Stimulated activated CD4-positive, alpha-beta T cell treated with anti-CD3 and anti-CD28 coated beads, Interleukin-12 subunit alpha, Interleukin-12 subunit beta, amount 100 ng/mL, for 4 hours (primary cell): ENCODE measurements around the gene ABCC1.
"Not testable (repeated sequence)": the region's sequence is repeated elsewhere in the genome, so short reads cannot be mapped to it uniquely, and the experiment has no call there.

Source experiments
- DNase-seq: peaks from one replicate; pipeline ENCODE4 v3.0.0-alpha.2; 2020

Gene ABCC1

DNA sequence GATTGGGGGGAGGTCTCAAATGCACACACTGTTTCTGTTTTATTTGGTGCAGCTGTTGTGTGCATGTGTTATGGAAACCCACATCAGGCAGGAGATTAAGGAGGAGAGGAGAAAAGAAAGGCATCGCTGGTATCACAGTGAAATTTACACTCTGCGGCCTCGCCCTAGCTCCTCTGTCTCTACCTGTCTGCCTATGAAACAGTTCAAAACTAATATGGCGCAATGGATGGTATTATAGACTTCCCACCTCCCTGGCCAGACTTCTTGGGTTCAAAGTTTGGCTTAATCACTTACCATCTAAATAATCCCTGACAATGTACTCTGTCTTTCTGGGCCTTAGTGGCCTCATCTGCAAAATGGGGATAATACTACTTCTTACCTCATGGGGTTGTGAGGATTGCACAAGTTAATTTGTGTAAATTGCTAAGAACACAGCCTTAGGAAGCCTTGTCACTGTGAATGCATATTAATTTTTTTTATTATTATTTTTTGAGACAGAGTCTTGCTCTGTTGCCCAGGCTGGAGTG is 1.4 kb upstream of the ABCC1 start:
- DNase-seq: no peak

GRCh38 chr16:15948532-15949209 is 745 bp upstream of the ABCC1 start:
- DNase-seq: no peak

DNA sequence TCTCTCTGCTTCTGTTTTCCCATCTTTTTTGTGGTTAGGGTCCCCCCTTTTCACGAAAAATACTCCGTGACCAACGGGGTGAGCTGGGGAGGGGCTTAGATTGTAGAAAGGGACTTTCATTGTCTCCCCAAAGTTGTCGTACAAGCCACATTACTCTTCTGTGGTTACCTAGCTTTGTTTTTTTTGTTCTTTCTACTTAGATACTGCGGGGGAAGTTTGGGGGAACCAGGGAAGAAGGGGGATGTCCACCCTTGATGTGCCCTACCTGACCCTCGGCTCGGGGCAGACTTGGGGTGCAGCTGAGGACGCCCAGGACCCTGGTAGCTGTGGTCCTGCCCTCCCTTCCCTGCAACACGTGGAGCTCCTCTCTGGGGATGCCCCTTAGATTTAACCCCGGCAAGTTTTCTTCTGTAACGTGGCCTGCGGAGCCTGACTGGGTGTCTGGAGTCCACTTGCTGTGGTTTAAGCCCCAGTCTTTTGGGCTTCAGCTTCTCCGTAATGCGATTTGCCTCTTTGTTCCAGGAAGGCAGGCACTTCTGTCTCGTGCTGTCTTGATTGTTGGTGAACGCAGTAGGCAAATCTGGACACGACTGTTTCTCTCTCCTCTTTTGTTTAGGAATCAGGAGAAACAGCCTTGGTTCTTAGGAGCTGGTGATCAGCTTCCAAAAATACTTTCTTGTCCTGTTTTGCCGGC is 892 bp downstream of the ABCC1 start:
- DNase-seq: peak; percentile 33

DNA sequence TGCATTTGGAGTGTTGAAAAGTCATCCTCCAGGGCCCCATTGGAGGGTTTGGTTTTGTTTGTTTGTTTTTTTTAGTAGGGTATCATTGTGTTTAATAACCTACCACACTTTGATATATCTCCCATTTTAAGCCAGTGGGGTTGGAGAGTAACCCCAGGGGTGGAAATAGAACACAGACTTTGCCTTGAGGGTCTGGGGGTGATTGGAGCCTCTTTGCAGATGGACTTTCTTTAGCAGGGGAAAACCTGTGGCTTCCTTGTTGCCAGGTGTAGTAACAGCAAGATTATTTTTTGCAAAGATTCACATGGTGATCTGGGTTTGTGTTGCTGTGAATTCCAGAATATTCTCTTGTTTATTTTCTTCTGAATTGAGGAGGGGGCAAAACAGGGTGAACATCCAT is 1.5 kb downstream of the ABCC1 start:
- no peak for DNase-seq

- no peak for DNase-seq
These were observed 2.4 kb downstream of the ABCC1 start for GRCh38 chr16:15951852-15952251.

- no peak for DNase-seq
These were observed 2.9 kb downstream of the ABCC1 start for GRCh38 chr16:15952265-15952711.

GRCh38 chr16:15953477-15953876 is 4.1 kb downstream of the ABCC1 start:
- DNase-seq: no peak

- DNase-seq: no peak
These were observed 4.8 kb downstream of the ABCC1 start for GRCh38 chr16:15953929-15954813.

DNA sequence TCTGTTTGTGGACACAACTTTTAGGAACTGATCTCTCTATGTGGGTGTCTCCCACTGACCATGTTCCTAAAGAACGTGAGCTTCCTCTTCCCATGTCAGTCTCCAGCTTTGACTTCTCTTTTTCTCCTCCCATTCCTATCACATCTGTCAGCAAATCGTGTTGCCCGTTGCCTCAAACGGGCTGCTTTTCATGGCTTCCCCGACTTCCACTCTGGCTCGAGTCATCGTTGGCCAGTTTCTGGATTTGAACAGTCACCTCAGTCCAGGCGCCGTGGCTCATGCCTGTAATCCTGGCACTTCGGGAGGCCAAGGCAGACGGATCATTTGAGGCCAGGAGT is 5.4 kb downstream of the ABCC1 start:
- no peak for DNase-seq

GRCh38 chr16:15955425-15955824 is 6.0 kb downstream of the ABCC1 start:
- DNase-seq: no peak

DNA sequence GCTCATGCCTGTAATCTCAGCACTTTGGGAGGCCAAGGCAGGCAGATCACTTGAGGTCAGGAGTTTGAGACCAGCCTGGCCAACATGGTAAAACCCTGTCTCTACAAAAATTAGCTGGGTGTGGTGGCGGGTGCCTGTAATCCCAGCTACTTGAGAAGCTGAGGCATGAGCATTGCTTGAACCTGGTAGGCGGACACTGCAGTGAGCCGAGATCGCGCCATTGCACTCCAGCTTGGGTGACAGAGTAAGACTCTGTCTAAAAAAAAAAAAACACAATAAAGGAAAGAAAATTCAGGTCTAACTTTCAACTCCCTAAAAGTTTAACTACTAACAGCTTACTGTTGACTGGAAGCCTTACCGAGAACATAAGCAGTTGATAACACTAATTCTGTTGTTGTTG is 6.7 kb downstream of the ABCC1 start:
- not testable (repeated sequence) for DNase-seq

DNA sequence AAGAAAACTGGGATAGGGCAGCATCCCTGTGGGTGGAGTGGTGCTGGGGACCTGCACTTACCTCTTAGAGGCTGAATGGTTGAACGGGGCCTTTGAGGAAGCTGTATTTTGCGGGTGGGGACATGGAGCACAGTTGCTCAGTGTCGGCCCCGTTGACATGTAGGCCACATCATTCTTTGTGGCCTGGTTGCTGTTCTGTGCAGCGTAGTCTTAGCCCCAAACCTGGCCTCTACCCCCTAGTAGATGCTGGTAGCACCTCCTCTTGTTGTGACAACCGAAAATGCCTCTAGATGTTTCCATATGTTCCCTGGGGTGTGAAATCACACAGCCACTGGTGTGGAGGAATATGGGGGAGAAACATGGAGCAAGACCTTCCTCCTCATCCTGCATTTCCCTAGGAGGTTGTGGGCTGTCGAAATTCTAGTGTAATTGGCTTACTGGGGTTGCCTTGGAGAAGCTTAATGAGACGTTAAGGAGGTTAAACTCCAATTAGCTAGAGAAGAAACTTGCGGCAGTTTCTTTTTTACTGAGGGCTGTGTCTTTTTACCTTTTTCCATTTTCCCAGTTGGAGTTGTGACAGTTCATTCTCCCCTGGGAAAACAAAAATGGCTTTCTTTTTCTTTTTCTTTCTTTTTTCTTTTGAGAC is 9.4 kb downstream of the ABCC1 start:
- no peak for DNase-seq

GRCh38 chr16:15960124-15960971 is 10.9 kb downstream of the ABCC1 start:
- DNase-seq: no peak

GRCh38 chr16:15961060-15961511 is 11.7 kb downstream of the ABCC1 start:
- DNase-seq: peak; percentile 44

- DNase-seq: no peak
These were observed 12.2 kb downstream of the ABCC1 start for GRCh38 chr16:15961571-15962090.

DNA sequence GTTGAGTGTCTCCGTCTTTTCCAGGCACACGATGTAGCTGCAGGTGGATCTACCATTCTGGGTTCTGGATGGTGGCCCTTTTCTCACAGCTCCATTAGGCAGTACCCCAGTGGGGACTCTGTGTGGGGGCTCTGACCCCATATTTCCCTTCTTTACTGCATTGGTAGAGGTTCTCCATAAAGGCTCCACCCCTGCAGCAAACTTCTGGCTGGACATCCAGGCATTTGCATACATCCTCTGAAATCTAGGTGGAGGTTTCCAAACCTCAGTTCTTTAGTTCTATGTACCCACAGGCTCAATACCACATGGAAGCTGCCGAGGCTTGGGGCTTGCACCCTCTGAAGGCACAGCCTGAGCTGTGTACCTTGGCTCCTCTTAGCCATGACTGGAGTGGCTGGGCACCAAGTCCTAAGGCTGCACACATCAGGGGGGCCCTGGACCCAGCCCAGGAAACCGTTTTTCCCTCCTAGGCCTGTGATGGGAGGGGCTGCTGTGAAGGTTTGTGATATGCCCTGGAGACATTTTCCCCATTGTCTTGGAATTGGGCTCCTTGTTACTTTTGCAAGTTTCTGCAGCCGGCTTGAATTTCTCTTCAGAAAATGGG is 14.0 kb downstream of the ABCC1 start:
- DNase-seq: no peak

DNA sequence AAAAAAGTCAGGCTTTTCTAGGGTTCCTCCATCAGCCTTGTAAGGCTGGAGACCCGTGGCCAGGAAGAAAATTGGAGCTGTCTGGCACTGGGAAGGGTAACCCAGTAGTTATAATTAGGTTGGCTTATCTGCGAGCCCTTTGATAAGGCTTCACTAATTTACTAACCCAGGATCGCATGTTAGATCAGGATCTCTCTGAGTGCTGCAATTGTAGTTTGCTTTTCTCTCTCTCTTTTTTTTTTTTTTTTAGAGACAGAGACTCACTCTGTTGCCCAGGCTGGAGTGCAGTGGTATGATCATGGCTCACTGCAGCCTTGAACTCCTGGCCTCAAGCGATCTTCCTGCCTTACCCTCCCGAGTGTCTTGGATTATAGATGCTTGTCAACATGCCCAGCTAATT is 17.0 kb downstream of the ABCC1 start:
- DNase-seq: no peak

- DNase-seq: no peak
These were observed 17.6 kb downstream of the ABCC1 start for GRCh38 chr16:15966836-15967546.

- DNase-seq: no peak
These were observed 18.4 kb downstream of the ABCC1 start for GRCh38 chr16:15967655-15968315.

DNA sequence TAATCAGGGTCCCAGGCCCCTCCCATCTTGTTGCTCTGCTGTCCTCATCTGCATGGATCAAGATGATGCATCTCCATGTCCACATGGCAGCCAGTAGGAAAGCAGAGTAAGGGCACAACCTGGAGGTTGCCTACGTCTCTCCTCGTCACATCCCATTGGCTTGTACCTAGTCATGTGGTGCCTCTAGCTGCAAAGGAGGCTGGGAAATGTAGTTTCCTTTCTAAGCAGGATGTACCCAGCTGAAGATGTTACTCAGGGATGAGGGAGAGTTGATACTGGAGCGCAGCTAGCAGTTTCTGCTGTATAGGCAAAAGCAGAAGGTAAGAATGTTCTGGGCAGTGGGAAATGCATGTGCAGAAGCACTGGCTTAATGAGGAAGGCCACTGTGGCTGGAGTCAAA is 20.8 kb downstream of the ABCC1 start:
- no peak for DNase-seq
